Fibroblast of lung (primary cell): Measurements from ENCODE around the gene FANCE. TPM values are rescaled to one million over a fixed set of nuclear protein-coding genes. Genes with fewer than 3 reads are reported as not detected.
A peak's percentile ranks its signal among the peaks of the same experiment; 100 is the strongest.

Experiments
- DNase-seq, 2 donors: peaks; one replicate each; pipeline versions ENCODE4 v3.0.0 to v3.0.0-alpha.2; 2010; ENCODE audit warnings: low read depth in 2 of 2
- H2AFZ ChIP-seq: 2 replicates; pipeline ENCODE4 v1.5.1; 2012; ENCODE audit warnings: low read length, control low read depth, inconsistent platforms
- H3K27ac ChIP-seq: 2 replicates; pipeline ENCODE4 v1.5.1; 2011; ENCODE audit warnings: low read length, control low read depth; ENCODE audit not compliant: insufficient read depth
- H3K27me3 ChIP-seq: 2 replicates; pipeline ENCODE4 v1.5.1; 2011; ENCODE audit warnings: mild to moderate bottlenecking, low read length; ENCODE audit not compliant: control insufficient read depth, insufficient read depth
- H3K36me3 ChIP-seq: 2 replicates; pipeline ENCODE4 v1.5.1; 2011; ENCODE audit warnings: low read length; ENCODE audit not compliant: control insufficient read depth, insufficient read depth
- H3K4me1 ChIP-seq: 2 replicates; pipeline ENCODE4 v1.5.1; 2011; ENCODE audit warnings: low read length; ENCODE audit not compliant: control insufficient read depth, insufficient read depth; ENCODE audit errors: extremely low read depth
- H3K4me2 ChIP-seq: 2 replicates; pipeline ENCODE4 v1.5.1; 2011; ENCODE audit warnings: low read length, control low read depth; ENCODE audit not compliant: insufficient read depth; ENCODE audit errors: extremely low read depth
- H3K4me3 ChIP-seq, 4 experiments: fragments of 200-600 bp in 1 of 4; sonication (generic) in 1 of 4; replicated peaks in 1 of 4; 2 replicates each; pipeline ENCODE4 v1.5.1; 2011 to 2016; ENCODE audit warnings: low read length in 4 of 4, low read depth in 3 of 4, mild to moderate bottlenecking in 3 of 4, control low read depth in 2 of 4, inconsistent platforms in 1 of 4, mixed read lengths in 1 of 4; ENCODE audit not compliant: insufficient read depth in 1 of 4; ENCODE audit errors: control extremely low read depth in 1 of 4
- H3K79me2 ChIP-seq: 2 replicates; pipeline ENCODE4 v1.5.1; 2012; ENCODE audit warnings: mild to moderate bottlenecking, low read length, inconsistent platforms; ENCODE audit not compliant: control insufficient read depth, insufficient read depth
- H3K9ac ChIP-seq: 2 replicates; pipeline ENCODE4 v1.5.1; 2011; ENCODE audit warnings: mild to moderate bottlenecking, low read length, control low read depth; ENCODE audit not compliant: insufficient read depth
- H3K9me3 ChIP-seq: 2 replicates; pipeline ENCODE4 v1.5.1; 2012; ENCODE audit warnings: low read depth, low read length; ENCODE audit not compliant: control insufficient read depth, insufficient read depth
- H4K20me1 ChIP-seq: 2 replicates; pipeline ENCODE4 v1.5.1; 2011; ENCODE audit warnings: low read length; ENCODE audit not compliant: control insufficient read depth, insufficient read depth; ENCODE audit errors: extremely low read depth
- CTCF ChIP-seq, 2 donors: IDR thresholded peaks in 1 of 2; conservative IDR thresholded peaks in 1 of 2; 1 replicate in 1 of 2; 2 replicates in 1 of 2; pipeline ENCODE4 v1.5.1; 2011 to 2012; ENCODE audit warnings: low read length in 2 of 2, control low read depth in 1 of 2, inconsistent platforms in 1 of 2, low read depth in 1 of 2, mild to moderate bottlenecking in 1 of 2
- EZH2 ChIP-seq: IDR thresholded peaks from 2 replicates; pipeline ENCODE4 v1.5.1; 2012; ENCODE audit warnings: low read length, control low read depth, mild to moderate bottlenecking; ENCODE audit errors: missing control alignments
- polyA plus RNA-seq, 2 donors: library from polyadenylated mRNA; depleted of rRNA in 1 of 2; stranded (reverse) in 1 of 2; unstranded in 1 of 2; fragments of >200 nt; gene quantifications; 2 replicates each; pipeline ENCODE4 v1.2.1, GENCODE V29; 2011 to 2012; ENCODE audit warnings: missing spikeins in 1 of 2
- total RNA-seq: library from RNA; depleted of rRNA; stranded (reverse); fragments of >200 nt; gene quantifications from 2 replicates; pipeline ENCODE4 v1.2.1, GENCODE V29; 2014

FANCE gene
- total and polyA plus RNA-seq, 2 donors (not counting 1 experiment from before 2014, with no cell fraction given), result 3.2 to 10.7 TPM

- H3K9me3 ChIP-seq, result no peaks in the 10 kb centered on the region
- H3K4me2 ChIP-seq, result no peak overlapping the region
- H3K36me3 ChIP-seq, result peaks cover 6% of the 10 kb centered on the region
- no peak overlapping the region for H2AFZ ChIP-seq
- no peak overlapping the region for H3K9ac ChIP-seq
- no peak for TF ChIP-seq CTCF (conservative IDR thresholded peaks at IDR 0.05 in 1 of 2, IDR thresholded peaks at IDR 0.05 in 1 of 2; ENCODE audit: low read depth in 1 of 2, low read length in 2 of 2)
- TF ChIP-seq EZH2, result no peak
- no peaks in the 10 kb centered on the region for H4K20me1 ChIP-seq
- no peak for DNase-seq
- H3K27ac ChIP-seq, result peak overlapping the region; percentile 34
- peaks cover 53% of the 10 kb centered on the region for H3K79me2 ChIP-seq
- H3K27me3 ChIP-seq, result no peaks in the 10 kb centered on the region
- peaks cover 57% of the 10 kb centered on the region for H3K4me1 ChIP-seq
- no peak overlapping the region for H3K4me3 ChIP-seq
Observed at GRCh38 chr6:35488517-35488862, 36.4 kb downstream of the FANCE start.

- no peak overlapping the region for H2AFZ ChIP-seq
- H3K27me3 ChIP-seq, result no peaks in the 10 kb centered on the region
- no peak for TF ChIP-seq CTCF (conservative IDR thresholded peaks at IDR 0.05 in 1 of 2, IDR thresholded peaks at IDR 0.05 in 1 of 2; ENCODE audit: low read depth in 1 of 2, low read length in 2 of 2)
- no peak for TF ChIP-seq EZH2
- no peak overlapping the region for H3K4me2 ChIP-seq
- peaks cover 4% of the 10 kb centered on the region for H3K36me3 ChIP-seq
- no peaks in the 10 kb centered on the region for H3K9me3 ChIP-seq
- H4K20me1 ChIP-seq, result no peaks in the 10 kb centered on the region
- H3K27ac ChIP-seq, result no peak overlapping the region
- peaks cover 59% of the 10 kb centered on the region for H3K79me2 ChIP-seq
- no peak overlapping the region for H3K9ac ChIP-seq
- H3K4me3 ChIP-seq, result no peak overlapping the region
- H3K4me1 ChIP-seq, result peaks cover 61% of the 10 kb centered on the region
- no peak for DNase-seq
Observed at GRCh38 chr6:35489066-35489465, 36.9 kb downstream of the FANCE start.

GRCh38 chr6:35489995-35490791, 38.1 kb downstream of the FANCE start:
- no peak overlapping the region for H2AFZ ChIP-seq
- DNase-seq, result peak; percentile 84 to 88
- H3K4me1 ChIP-seq, result peaks cover 64% of the 10 kb centered on the region
- H3K27ac ChIP-seq, result peak overlapping the region; percentile 59
- no peaks in the 10 kb centered on the region for H4K20me1 ChIP-seq
- H3K9ac ChIP-seq, result peak overlapping the region; percentile 20
- H3K4me3 ChIP-seq, result peak overlapping the region in 3 of 4 experiments; percentile 12 to 34 (median 22)
- H3K36me3 ChIP-seq, result peaks cover 3% of the 10 kb centered on the region
- peak overlapping the region; percentile 65 for H3K4me2 ChIP-seq
- no peaks in the 10 kb centered on the region for H3K9me3 ChIP-seq
- H3K27me3 ChIP-seq, result no peaks in the 10 kb centered on the region
- H3K79me2 ChIP-seq, result peaks cover 70% of the 10 kb centered on the region
- TF ChIP-seq CTCF (conservative IDR thresholded peaks at IDR 0.05 in 1 of 2, IDR thresholded peaks at IDR 0.05 in 1 of 2; ENCODE audit: low read depth in 1 of 2, low read length in 2 of 2) (no peak), EZH2 (no peak)
